ENCODE results near the gene PIWIL1.

Gene PIWIL1

GRCh38 chr12:130367003-130367402 lies 29.3 kb downstream of the PIWIL1 start:
- DNase-seq (ENCODE audit: low spot score) = no peak
- no peak for TF ChIP-seq CTCF (IDR thresholded peaks at IDR 0.05; ENCODE audit: extremely low read depth, insufficient read depth, missing control alignments)
- in situ Hi-C loops (cut with MboI; ENCODE audit: low pct_unique_long_range_greater_than_20kb, low sequenced_read_pairs, unreplicated experiment) = no loop called here

- in situ Hi-C loops (cut with MboI; ENCODE audit: low pct_unique_long_range_greater_than_20kb, low sequenced_read_pairs, unreplicated experiment) = no loop called here
- no peak for DNase-seq (ENCODE audit: low spot score)
- no peak for TF ChIP-seq CTCF (IDR thresholded peaks at IDR 0.05; ENCODE audit: extremely low read depth, insufficient read depth, missing control alignments)
Measured at GRCh38 chr12:130367523-130367922, 29.8 kb downstream of the PIWIL1 start.

GRCh38 chr12:130369816-130370215 lies 32.1 kb downstream of the PIWIL1 start:
- TF ChIP-seq CTCF (IDR thresholded peaks at IDR 0.05; ENCODE audit: extremely low read depth, insufficient read depth, missing control alignments) = no peak
- no peak for DNase-seq (ENCODE audit: low spot score)
- in situ Hi-C loops (cut with MboI; ENCODE audit: low pct_unique_long_range_greater_than_20kb, low sequenced_read_pairs, unreplicated experiment) = no loop called here

- in situ Hi-C loops (cut with MboI; ENCODE audit: low pct_unique_long_range_greater_than_20kb, low sequenced_read_pairs, unreplicated experiment) = no loop called here
Measured at GRCh38 chr12:130371296-130371695, 33.6 kb downstream of the PIWIL1 start.

GRCh38 chr12:130372936-130373335 lies 35.2 kb downstream of the PIWIL1 start:
- in situ Hi-C loops (cut with MboI; ENCODE audit: low pct_unique_long_range_greater_than_20kb, low sequenced_read_pairs, unreplicated experiment) = no loop called here
- no peak for TF ChIP-seq CTCF (IDR thresholded peaks at IDR 0.05; ENCODE audit: extremely low read depth, insufficient read depth, missing control alignments)
- DNase-seq (ENCODE audit: low spot score) = no peak

More at GRCh38 chr12:130371296-130371695, 33.6 kb downstream of the PIWIL1 start:
- no peak for DNase-seq (ENCODE audit: low spot score)
- TF ChIP-seq CTCF (IDR thresholded peaks at IDR 0.05; ENCODE audit: extremely low read depth, insufficient read depth, missing control alignments) = no peak

GRCh38 chr12:130374083-130374482 lies 36.4 kb downstream of the PIWIL1 start:
- TF ChIP-seq CTCF (IDR thresholded peaks at IDR 0.05; ENCODE audit: extremely low read depth, insufficient read depth, missing control alignments) = no peak
- no peak for DNase-seq (ENCODE audit: low spot score)
- in situ Hi-C loops (cut with MboI; ENCODE audit: low pct_unique_long_range_greater_than_20kb, low sequenced_read_pairs, unreplicated experiment) = no loop called here

Measured in GM13977 (cell line).